Large intestine (tissue), 3 donors: ENCODE results near the gene SLC49A3. TPM values are rescaled to one million over a fixed set of nuclear protein-coding genes. Genes with fewer than 3 reads are reported as not detected.
"Not testable (repeated sequence)": the region's sequence is repeated elsewhere in the genome, so short reads cannot be mapped to it uniquely, and the experiment has no call there.

Experiments used
- DNase-seq, 2 donors: peaks; one replicate each; pipeline versions ENCODE4 v3.0.0 to v3.0.0-alpha.2; 2013
- H3K27ac ChIP-seq: one replicate; pipeline ENCODE4 v1.5.1; 2013; ENCODE audit warnings: low read length
- H3K27me3 ChIP-seq: 2 replicates; pipeline ENCODE4 v1.6.1; 2013; ENCODE audit warnings: low read length; ENCODE audit not compliant: control insufficient read depth, insufficient read depth
- H3K36me3 ChIP-seq: 2 replicates; pipeline ENCODE4 v1.6.1; 2013; ENCODE audit warnings: low read length; ENCODE audit not compliant: control insufficient read depth, insufficient read depth
- H3K4me1 ChIP-seq: one replicate; pipeline ENCODE4 v1.6.1; 2013; ENCODE audit warnings: low read length; ENCODE audit not compliant: control insufficient read depth, insufficient read depth
- H3K4me3 ChIP-seq: one replicate; pipeline ENCODE4 v1.5.1; 2013; ENCODE audit warnings: low read length
- H3K9me3 ChIP-seq: one replicate; pipeline ENCODE4 v1.6.1; 2013; ENCODE audit warnings: mild to moderate bottlenecking, low read depth, low read length, moderate library complexity; ENCODE audit not compliant: control insufficient read depth
- WGBS: methylation state at CpG from one replicate; pipeline ENCODE4 v1.1.5; 2013; ENCODE audit warnings: low lambda C conversion rate; ENCODE audit not compliant: insufficient coverage; 5-methylcytosine and 5-hydroxymethylcytosine counted together
- polyA plus RNA-seq: library from polyadenylated mRNA; unstranded; fragments of 120-200 nt; gene quantifications from one replicate; pipeline ENCODE4 v1.2.1, GENCODE V29; 2013

SLC49A3 gene
- polyA plus RNA-seq, 1 donor, result 4.6 TPM

GRCh38 chr4:642366-642765 lies 46.6 kb downstream of the SLC49A3 start:
- not testable (repeated sequence) for H3K36me3 ChIP-seq, DNase-seq, H3K4me1 ChIP-seq, H3K4me3 ChIP-seq, H3K27me3 ChIP-seq, H3K9me3 ChIP-seq, H3K27ac ChIP-seq
- 80% methylated on average over 1 of the region's 6 CpGs for WGBS

GRCh38 chr4:637536-638280 lies 51.2 kb downstream of the SLC49A3 start:
- Histone ChIP-seq H3K27ac (no peak overlapping the region), H3K4me1 (no peaks in the 10 kb centered on the region), H3K27me3 (peaks cover 3% of the 10 kb centered on the region), H3K9me3 (no peaks in the 10 kb centered on the region), H3K36me3 (no peaks in the 10 kb centered on the region), H3K4me3 (no peak overlapping the region)
- no CpG with 5 or more reads among the region's 32 CpGs for WGBS
- DNase-seq, result no peak

GRCh38 chr4:636628-637159 lies 52.3 kb downstream of the SLC49A3 start:
- Histone ChIP-seq H3K27me3 (peaks cover 3% of the 10 kb centered on the region), H3K27ac (no peak overlapping the region), H3K4me3 (no peak overlapping the region), H3K36me3 (no peaks in the 10 kb centered on the region), H3K4me1 (no peaks in the 10 kb centered on the region), H3K9me3 (no peaks in the 10 kb centered on the region)
- DNase-seq, result no peak
- WGBS, result no CpG with 5 or more reads among the region's 13 CpGs

GRCh38 chr4:635851-636627 lies 52.9 kb downstream of the SLC49A3 start:
- H3K9me3 ChIP-seq, result no peaks in the 10 kb centered on the region
- no peaks in the 10 kb centered on the region for H3K4me1 ChIP-seq
- H3K36me3 ChIP-seq, result no peaks in the 10 kb centered on the region
- H3K4me3 ChIP-seq, result no peak overlapping the region
- no peak for DNase-seq
- no peak overlapping the region for H3K27ac ChIP-seq
- WGBS, result no CpG with 5 or more reads among the region's 22 CpGs
- H3K27me3 ChIP-seq, result peaks cover 3% of the 10 kb centered on the region

- DNase-seq, H3K9me3 ChIP-seq, H3K27me3 ChIP-seq, H3K4me1 ChIP-seq, H3K27ac ChIP-seq, H3K4me3 ChIP-seq, H3K36me3 ChIP-seq: not testable (repeated sequence)
- no CpG with 5 or more reads among the region's 46 CpGs for WGBS
These were observed 53.7 kb downstream of the SLC49A3 start for GRCh38 chr4:635066-635835.

GRCh38 chr4:634599-634985 lies 54.4 kb downstream of the SLC49A3 start:
- whole genome bisulfite sequencing, result no CpG with 5 or more reads among the region's 23 CpGs
- Histone ChIP-seq H3K9me3 (no peaks in the 10 kb centered on the region), H3K4me3 (no peak overlapping the region), H3K4me1 (no peaks in the 10 kb centered on the region), H3K36me3 (no peaks in the 10 kb centered on the region), H3K27me3 (peaks cover 3% of the 10 kb centered on the region), H3K27ac (no peak overlapping the region)
- no peak for DNase-seq

- H3K9me3 ChIP-seq, result no peaks in the 10 kb centered on the region
- DNase-seq, result no peak
- no peak overlapping the region for H3K4me3 ChIP-seq
- no peaks in the 10 kb centered on the region for H3K4me1 ChIP-seq
- H3K36me3 ChIP-seq, result no peaks in the 10 kb centered on the region
- WGBS, result no CpG with 5 or more reads among the region's 15 CpGs
- H3K27ac ChIP-seq, result no peak overlapping the region
- H3K27me3 ChIP-seq, result peaks cover 3% of the 10 kb centered on the region
These were observed 54.9 kb downstream of the SLC49A3 start for GRCh38 chr4:633976-634598.

- Histone ChIP-seq H3K9me3 (no peaks in the 10 kb centered on the region), H3K27me3 (peaks cover 3% of the 10 kb centered on the region)
These were observed 55.5 kb downstream of the SLC49A3 start for GRCh38 chr4:633406-633805.

GRCh38 chr4:632926-633325 lies 56.0 kb downstream of the SLC49A3 start:
- Histone ChIP-seq H3K27ac (no peak overlapping the region), H3K4me1 (no peaks in the 10 kb centered on the region), H3K27me3 (peaks cover 3% of the 10 kb centered on the region), H3K36me3 (no peaks in the 10 kb centered on the region), H3K9me3 (no peaks in the 10 kb centered on the region), H3K4me3 (no peak overlapping the region)
- no peak for DNase-seq
- WGBS, result no CpG with 5 or more reads among the region's 6 CpGs

More at GRCh38 chr4:633406-633805, 55.5 kb downstream of the SLC49A3 start:
- H3K4me3 ChIP-seq, result no peak overlapping the region
- no peaks in the 10 kb centered on the region for H3K4me1 ChIP-seq
- no peak for DNase-seq
- no peaks in the 10 kb centered on the region for H3K36me3 ChIP-seq
- no CpG with 5 or more reads among the region's 9 CpGs for WGBS
- H3K27ac ChIP-seq, result no peak overlapping the region
